Iris pigment epithelial cell (primary cell): ENCODE measurements around the gene FADS1.

ENCODE experiments used
- DNase-seq: peaks from one replicate; pipeline ENCODE4 v3.0.0-alpha.2; 2011; ENCODE audit warnings: low read depth

The FADS1 gene

GRCh38 chr11:61760946-61761345 lies 55.9 kb downstream of the FADS1 start:
- no peak for DNase-seq

DNA sequence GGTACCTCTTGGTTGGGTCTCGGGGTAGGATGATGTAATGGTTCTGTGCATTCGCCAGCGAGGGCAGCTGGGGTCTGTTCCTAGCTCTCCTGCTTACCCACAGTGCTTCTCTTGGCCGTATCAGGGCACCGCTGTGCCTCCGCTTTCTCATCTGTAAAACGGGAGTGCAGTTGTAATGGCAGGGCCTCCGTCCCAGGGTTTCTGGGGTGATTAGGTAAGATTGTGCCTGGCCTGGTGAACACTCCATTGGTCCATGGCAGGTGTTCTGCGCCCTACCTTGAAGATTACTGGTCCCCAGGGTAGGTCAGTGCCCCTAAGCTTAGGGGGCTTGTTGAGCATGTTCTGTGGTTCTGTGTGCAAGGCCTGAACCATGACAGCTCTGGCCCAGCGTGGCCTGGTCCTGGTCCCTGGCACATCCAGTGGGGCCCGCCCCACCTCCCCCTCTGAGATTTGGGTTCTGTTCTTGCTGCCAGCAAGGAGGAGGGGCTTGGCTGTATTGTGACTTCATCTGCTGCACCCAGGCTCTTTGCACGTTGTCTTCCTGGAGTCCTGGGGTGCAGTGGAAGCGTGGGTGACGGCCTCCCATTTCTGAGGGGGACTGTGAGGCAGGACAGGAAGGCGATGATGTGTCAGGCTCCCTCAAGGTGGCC lies 59.5 kb downstream of the FADS1 start:
- no peak for DNase-seq

DNA sequence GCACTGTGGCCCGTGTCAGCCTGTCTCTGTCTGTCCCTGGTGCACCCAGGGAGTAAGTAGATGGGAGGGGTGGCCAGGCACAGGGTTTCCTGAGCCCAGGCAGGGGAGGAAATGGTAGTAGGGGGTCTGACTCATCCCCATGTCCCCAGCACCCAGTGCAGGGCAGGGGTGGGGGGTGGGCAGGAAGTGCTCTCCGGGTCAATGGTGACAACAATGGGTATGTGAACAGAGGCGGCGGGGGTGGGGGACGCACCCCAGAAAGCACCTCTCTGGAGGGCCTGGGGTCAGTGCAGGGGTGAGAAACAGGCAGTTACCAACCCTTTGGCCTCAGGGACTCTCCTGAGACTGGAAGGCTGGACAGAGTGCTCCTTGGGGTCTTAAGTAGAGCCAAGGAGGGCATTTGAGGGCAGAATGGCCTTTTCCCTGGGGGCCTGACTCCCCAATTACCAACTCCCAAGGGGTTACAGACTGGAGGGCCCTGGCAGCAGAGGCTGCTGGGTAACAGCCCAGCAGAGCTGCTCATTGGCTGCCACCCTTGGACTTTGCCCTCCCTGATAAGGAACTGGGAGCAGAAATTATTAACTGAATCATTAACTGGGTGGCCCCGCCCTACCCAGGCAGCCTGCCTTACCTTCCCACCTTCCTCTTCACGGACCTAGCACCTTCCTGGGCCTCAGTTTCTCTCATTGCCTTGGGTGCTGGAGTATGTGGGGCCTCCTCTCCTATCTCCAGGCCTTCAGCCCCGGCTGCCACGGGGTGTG lies 60.2 kb downstream of the FADS1 start:
- peak; percentile 56 for DNase-seq

DNA sequence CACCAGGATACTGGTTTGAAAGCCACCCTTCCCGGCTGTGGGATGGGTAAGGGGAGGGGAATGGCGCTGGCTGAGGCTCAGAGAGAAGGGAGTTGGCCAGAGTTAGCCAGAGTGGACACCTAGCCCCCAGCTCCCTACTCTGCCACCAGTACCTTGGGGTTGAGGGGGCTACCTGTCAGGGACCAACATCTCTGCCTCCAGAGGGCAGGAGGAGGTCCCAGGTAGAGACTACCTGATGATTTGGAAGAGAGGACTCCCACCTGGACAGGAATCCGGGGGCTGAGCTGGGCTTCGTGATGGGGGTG lies 60.7 kb downstream of the FADS1 start:
- no peak for DNase-seq

GRCh38 chr11:61754534-61755482 lies 62.0 kb downstream of the FADS1 start:
- DNase-seq = peak; percentile 80

- DNase-seq = no peak
Measured at GRCh38 chr11:61753672-61754071, 63.1 kb downstream of the FADS1 start.

GRCh38 chr11:61752925-61753521 lies 63.8 kb downstream of the FADS1 start:
- DNase-seq = no peak

DNA sequence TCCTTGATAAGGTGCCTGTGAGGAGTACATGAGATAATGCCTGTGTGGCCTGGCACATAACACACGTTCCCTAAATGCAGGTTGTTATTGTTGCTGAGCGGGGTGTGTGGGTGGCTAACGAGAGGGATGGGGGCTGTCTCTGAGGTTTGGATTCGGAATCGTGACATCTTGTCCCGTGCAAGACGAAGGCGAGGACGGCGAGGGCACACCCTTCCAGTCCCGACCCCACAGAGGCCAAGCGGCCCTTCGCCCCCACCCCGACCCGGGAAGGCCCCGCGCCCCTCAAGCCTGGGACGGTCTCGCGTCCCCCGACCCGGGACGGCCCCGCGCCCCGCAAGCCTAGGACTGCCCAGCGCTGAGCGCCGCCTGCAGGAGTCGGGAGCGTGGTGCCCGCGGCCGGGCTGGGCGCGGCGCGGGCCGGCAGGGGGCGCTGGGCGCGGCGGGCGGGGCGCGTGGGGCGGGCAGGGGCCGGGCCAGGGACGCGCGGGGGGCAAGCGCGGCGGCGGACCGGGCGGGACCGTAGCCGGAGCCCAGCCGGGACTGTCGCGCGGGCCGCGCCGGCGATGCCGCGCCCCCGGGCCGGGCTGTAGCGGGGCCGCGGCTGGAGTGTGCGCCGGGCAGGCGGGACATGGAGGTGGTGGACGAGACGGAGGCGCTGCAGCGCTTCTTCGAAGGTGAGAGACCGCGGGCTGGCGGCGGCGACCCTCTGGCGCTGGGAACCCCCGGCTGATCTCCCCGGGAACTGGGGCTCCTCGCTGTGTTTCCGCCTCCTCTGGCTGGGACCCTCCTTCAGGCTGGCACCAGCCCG lies 64.5 kb downstream of the FADS1 start, which contains the start of gene MYRF:
MYRF (plus strand) TSS at position 520 of the 808 bp plus-strand sequence; CDS start at position 629, 109 bp downstream.
- DNase-seq = no peak

DNA sequence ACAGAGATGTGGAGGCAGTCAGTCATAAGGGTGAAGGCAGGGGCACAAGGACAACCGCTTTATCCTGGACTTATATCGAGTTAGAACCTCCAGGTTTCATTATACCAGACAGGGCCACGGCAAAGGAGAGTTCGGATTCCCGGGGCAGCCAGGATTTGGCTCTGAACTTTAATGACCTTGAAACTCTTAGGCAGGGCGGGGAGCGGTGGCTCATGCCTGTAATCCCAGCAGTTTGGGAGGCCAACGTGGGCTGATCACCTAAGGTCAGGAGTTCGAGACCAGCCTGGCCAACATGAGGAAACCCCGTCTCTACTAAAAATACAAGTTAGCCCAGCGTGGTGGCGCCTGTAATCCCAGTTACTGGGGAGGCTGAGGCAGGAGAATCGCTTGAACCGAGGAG lies 65.4 kb downstream of the FADS1 start:
- DNase-seq = no peak

DNA sequence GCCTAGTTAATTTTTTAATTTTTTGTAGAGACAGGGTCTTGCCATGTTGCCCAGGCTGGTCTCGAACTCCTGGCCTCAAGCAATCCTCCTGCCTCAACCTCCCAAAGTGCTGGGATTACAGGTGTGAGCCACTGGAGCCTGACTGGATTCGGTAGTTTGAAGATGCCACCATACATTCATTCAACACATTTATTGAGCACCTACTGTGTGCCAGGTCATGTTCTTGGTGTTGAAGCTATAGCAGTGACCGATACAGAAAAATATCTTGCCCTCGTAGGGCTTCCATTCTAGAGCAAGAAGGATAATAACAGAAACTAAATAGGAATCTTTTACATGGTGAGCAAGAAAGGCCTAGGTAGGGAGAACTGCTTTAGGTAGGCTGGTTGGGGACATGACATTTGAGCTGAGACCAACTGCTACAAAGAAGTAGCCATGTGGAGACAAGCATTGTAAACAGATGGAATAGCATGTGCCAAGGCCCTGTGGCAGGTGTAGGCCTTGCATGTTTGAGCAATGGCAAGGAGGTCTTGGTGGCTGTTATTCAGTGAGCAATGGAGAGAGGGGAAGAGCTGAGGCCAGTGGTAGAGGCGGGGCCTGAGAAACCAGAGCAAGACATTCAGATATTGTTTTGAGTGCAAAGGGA lies 66.1 kb downstream of the FADS1 start:
- DNase-seq = no peak
